GM08714 (cell line): ENCODE measurements around the gene DNAJB1.
"Not testable (repeated sequence)": the region's sequence is repeated elsewhere in the genome, so short reads cannot be mapped to it uniquely, and the experiment has no call there.

Source experiments
- H3K4me3 ChIP-seq: fragments of 200-500 bp; sonication (Bioruptor generic); 2 replicates; pipeline ENCODE4 v1.5.1; 2014; ENCODE audit warnings: mild to moderate bottlenecking, low read length, inconsistent platforms
- ZNF274 ChIP-seq: IDR thresholded peaks from 2 replicates; pipeline ENCODE4 v1.6.1; 2012; ENCODE audit warnings: mild to moderate bottlenecking, low read depth, low read length

The DNAJB1 gene

GRCh38 chr19:14517840-14518505 lies at the start of gene DNAJB1:
Gene DNAJB1, minus strand, starts transcription at chr19:14518397. Its CDS starts 48 bp downstream, at chr19:14518349.
- peak within 1 kb of the TSS; percentile 96 for H3K4me3 ChIP-seq
- TF ChIP-seq ZNF274: no peak

GRCh38 chr19:14567079-14567478 lies 48.9 kb upstream of the DNAJB1 start:
- no peak for TF ChIP-seq ZNF274
- H3K4me3 ChIP-seq: no peak overlapping the region

- no peak overlapping the region for H3K4me3 ChIP-seq
- TF ChIP-seq ZNF274: no peak
Observed at GRCh38 chr19:14566712-14567077, 48.5 kb upstream of the DNAJB1 start.

- no peak for TF ChIP-seq ZNF274
- H3K4me3 ChIP-seq: no peak overlapping the region
Observed at GRCh38 chr19:14565765-14566711, 47.8 kb upstream of the DNAJB1 start.

GRCh38 chr19:14565298-14565679 lies 47.1 kb upstream of the DNAJB1 start:
- no peak for TF ChIP-seq ZNF274

GRCh38 chr19:14564652-14565297 lies 46.6 kb upstream of the DNAJB1 start:
- not testable (repeated sequence) for H3K4me3 ChIP-seq

More at GRCh38 chr19:14565298-14565679, 47.1 kb upstream of the DNAJB1 start:
- H3K4me3 ChIP-seq: no peak overlapping the region

- H3K4me3 ChIP-seq: no peak overlapping the region
- no peak for TF ChIP-seq ZNF274
Observed at GRCh38 chr19:14563989-14564651, 45.9 kb upstream of the DNAJB1 start.

GRCh38 chr19:14563590-14563926 lies 45.4 kb upstream of the DNAJB1 start:
- no peak for TF ChIP-seq ZNF274
- no peak overlapping the region for H3K4me3 ChIP-seq

GRCh38 chr19:14562660-14563589 lies 44.7 kb upstream of the DNAJB1 start:
- TF ChIP-seq ZNF274: no peak
- H3K4me3 ChIP-seq: no peak overlapping the region

GRCh38 chr19:14561847-14562351 lies 43.7 kb upstream of the DNAJB1 start:
- H3K4me3 ChIP-seq: no peak overlapping the region
- TF ChIP-seq ZNF274: no peak

GRCh38 chr19:14561249-14561648 lies 43.1 kb upstream of the DNAJB1 start:
- TF ChIP-seq ZNF274: no peak
- no peak overlapping the region for H3K4me3 ChIP-seq

GRCh38 chr19:14560776-14561108 lies 42.5 kb upstream of the DNAJB1 start:
- H3K4me3 ChIP-seq: no peak overlapping the region
- no peak for TF ChIP-seq ZNF274
